IPS-18a (cell line): Measurements from ENCODE around the gene DDX24.

ENCODE experiments used
- H3K27ac ChIP-seq: one replicate; pipeline ENCODE4 v1.5.1; 2013; ENCODE audit warnings: low read length
- H3K27me3 ChIP-seq: one replicate; pipeline ENCODE4 v1.6.1; 2013; ENCODE audit warnings: mild to moderate bottlenecking, low read length; ENCODE audit not compliant: control insufficient read depth, insufficient read depth
- H3K36me3 ChIP-seq: one replicate; pipeline ENCODE4 v1.6.1; 2013; ENCODE audit warnings: low read depth, low read length; ENCODE audit not compliant: control insufficient read depth
- H3K4me1 ChIP-seq: one replicate; pipeline ENCODE4 v1.6.1; 2013; ENCODE audit warnings: low read depth, low read length; ENCODE audit not compliant: control insufficient read depth
- H3K4me3 ChIP-seq: one replicate; pipeline ENCODE4 v1.5.1; 2013; ENCODE audit warnings: low read length
- H3K9ac ChIP-seq: one replicate; pipeline ENCODE4 v1.6.1; 2013; ENCODE audit warnings: mild to moderate bottlenecking, low read length, moderate library complexity
- H3K9me3 ChIP-seq: one replicate; pipeline ENCODE4 v1.6.1; 2013; ENCODE audit warnings: low read depth, low read length; ENCODE audit not compliant: control insufficient read depth

The DDX24 gene

GRCh38 chr14:94123868-94124267 is 42.9 kb upstream of the DDX24 start:
- Histone ChIP-seq H3K9ac (no peak overlapping the region), H3K4me3 (no peak overlapping the region), H3K27ac (no peak overlapping the region), H3K9me3 (no peaks in the 10 kb centered on the region), H3K27me3 (no peaks in the 10 kb centered on the region), H3K4me1 (no peaks in the 10 kb centered on the region), H3K36me3 (no peaks in the 10 kb centered on the region)

GRCh38 chr14:94123296-94123695 is 42.3 kb upstream of the DDX24 start:
- H3K27ac ChIP-seq = no peak overlapping the region
- no peak overlapping the region for H3K4me3 ChIP-seq
- no peaks in the 10 kb centered on the region for H3K4me1 ChIP-seq
- no peak overlapping the region for H3K9ac ChIP-seq
- H3K27me3 ChIP-seq = no peaks in the 10 kb centered on the region
- no peaks in the 10 kb centered on the region for H3K9me3 ChIP-seq
- no peaks in the 10 kb centered on the region for H3K36me3 ChIP-seq

GRCh38 chr14:94122438-94122837 is 41.4 kb upstream of the DDX24 start:
- H3K4me3 ChIP-seq = no peak overlapping the region
- H3K36me3 ChIP-seq = no peaks in the 10 kb centered on the region
- H3K9ac ChIP-seq = no peak overlapping the region
- H3K9me3 ChIP-seq = no peaks in the 10 kb centered on the region
- no peaks in the 10 kb centered on the region for H3K4me1 ChIP-seq
- H3K27ac ChIP-seq = no peak overlapping the region
- H3K27me3 ChIP-seq = no peaks in the 10 kb centered on the region

GRCh38 chr14:94121485-94121884 is 40.5 kb upstream of the DDX24 start:
- Histone ChIP-seq H3K4me3 (no peak overlapping the region), H3K27ac (no peak overlapping the region), H3K4me1 (no peaks in the 10 kb centered on the region), H3K27me3 (no peaks in the 10 kb centered on the region), H3K36me3 (no peaks in the 10 kb centered on the region), H3K9ac (no peak overlapping the region), H3K9me3 (no peaks in the 10 kb centered on the region)

- H3K27me3 ChIP-seq = no peaks in the 10 kb centered on the region
- no peak overlapping the region for H3K27ac ChIP-seq
- no peaks in the 10 kb centered on the region for H3K36me3 ChIP-seq
- H3K9ac ChIP-seq = no peak overlapping the region
- no peaks in the 10 kb centered on the region for H3K9me3 ChIP-seq
- no peaks in the 10 kb centered on the region for H3K4me1 ChIP-seq
- H3K4me3 ChIP-seq = no peak overlapping the region
Measured at GRCh38 chr14:94120667-94121340, 39.8 kb upstream of the DDX24 start.

GRCh38 chr14:94119071-94119470 is 38.1 kb upstream of the DDX24 start:
- Histone ChIP-seq H3K4me1 (no peaks in the 10 kb centered on the region), H3K4me3 (no peak overlapping the region)

GRCh38 chr14:94117856-94118255 is 36.9 kb upstream of the DDX24 start:
- H3K36me3 ChIP-seq = no peaks in the 10 kb centered on the region
- no peak overlapping the region for H3K27ac ChIP-seq
- no peak overlapping the region for H3K9ac ChIP-seq
- no peaks in the 10 kb centered on the region for H3K27me3 ChIP-seq
- H3K9me3 ChIP-seq = no peaks in the 10 kb centered on the region
- no peaks in the 10 kb centered on the region for H3K4me1 ChIP-seq
- no peak overlapping the region for H3K4me3 ChIP-seq

More at GRCh38 chr14:94119071-94119470, 38.1 kb upstream of the DDX24 start:
- Histone ChIP-seq H3K27me3 (no peaks in the 10 kb centered on the region), H3K27ac (no peak overlapping the region), H3K36me3 (no peaks in the 10 kb centered on the region), H3K9me3 (no peaks in the 10 kb centered on the region), H3K9ac (no peak overlapping the region)

- Histone ChIP-seq H3K9ac (no peak overlapping the region), H3K36me3 (no peaks in the 10 kb centered on the region), H3K4me3 (no peak overlapping the region), H3K27ac (no peak overlapping the region), H3K9me3 (no peaks in the 10 kb centered on the region), H3K4me1 (no peaks in the 10 kb centered on the region), H3K27me3 (no peaks in the 10 kb centered on the region)
Measured at GRCh38 chr14:94116701-94117100, 35.7 kb upstream of the DDX24 start.

- Histone ChIP-seq H3K9ac (no peak overlapping the region), H3K4me3 (no peak overlapping the region), H3K27ac (no peak overlapping the region), H3K9me3 (no peaks in the 10 kb centered on the region), H3K4me1 (no peaks in the 10 kb centered on the region), H3K27me3 (no peaks in the 10 kb centered on the region), H3K36me3 (no peaks in the 10 kb centered on the region)
Measured at GRCh38 chr14:94115631-94116030, 34.6 kb upstream of the DDX24 start.

GRCh38 chr14:94115058-94115591 is 34.1 kb upstream of the DDX24 start:
- H3K27me3 ChIP-seq = no peaks in the 10 kb centered on the region
- no peak overlapping the region for H3K4me3 ChIP-seq
- H3K9me3 ChIP-seq = no peaks in the 10 kb centered on the region
- H3K36me3 ChIP-seq = no peaks in the 10 kb centered on the region
- no peak overlapping the region for H3K27ac ChIP-seq
- H3K9ac ChIP-seq = no peak overlapping the region
- H3K4me1 ChIP-seq = no peaks in the 10 kb centered on the region

GRCh38 chr14:94114589-94115057 is 33.6 kb upstream of the DDX24 start:
- Histone ChIP-seq H3K4me3 (no peak overlapping the region), H3K36me3 (no peaks in the 10 kb centered on the region), H3K9me3 (no peaks in the 10 kb centered on the region), H3K27me3 (no peaks in the 10 kb centered on the region), H3K4me1 (no peaks in the 10 kb centered on the region), H3K27ac (no peak overlapping the region), H3K9ac (no peak overlapping the region)

- Histone ChIP-seq H3K27me3 (no peaks in the 10 kb centered on the region), H3K36me3 (no peaks in the 10 kb centered on the region), H3K27ac (no peak overlapping the region), H3K4me3 (no peak overlapping the region), H3K9ac (no peak overlapping the region), H3K4me1 (no peaks in the 10 kb centered on the region), H3K9me3 (no peaks in the 10 kb centered on the region)
Measured at GRCh38 chr14:94113908-94114588, 33.0 kb upstream of the DDX24 start.
